K562 (cell line): ENCODE results near the gene SLC49A4. TPM values are rescaled to one million over a fixed set of nuclear protein-coding genes. Genes with fewer than 3 reads are reported as not detected.

Experiments used
- BMI1 ChIP-seq: fragments of 150-350 bp; IDR thresholded peaks from 2 replicates; pipeline ENCODE4 v1.6.1; 2014; ENCODE audit warnings: low read length
- CREBBP ChIP-seq: IDR thresholded peaks from one replicate; pipeline ENCODE4 v1.6.1; 2012; ENCODE audit warnings: low read depth, mild to moderate bottlenecking, control low read depth, inconsistent platforms, low read length
- DIDO1 ChIP-seq: fragments of 450-650 bp; IDR thresholded peaks from 2 replicates; pipeline ENCODE4 v1.6.1; 2016; ENCODE audit warnings: low read depth, missing biosample characterization, missing genetic modification characterization
- FOXJ3 ChIP-seq: sonication (generic); formaldehyde crosslinking; IDR thresholded peaks from 2 replicates; pipeline ENCODE4 v1.4.0; 2020; ENCODE audit warnings: mild to moderate bottlenecking, missing genetic modification reagents
- GTF2A2 ChIP-seq: IDR thresholded peaks from 2 replicates; pipeline ENCODE4 v1.6.1; 2016; ENCODE audit warnings: mild to moderate bottlenecking, missing genetic modification characterization, missing compliant biosample characterization
- MIER1 ChIP-seq: fragments of 450-650 bp; IDR thresholded peaks from 2 replicates; pipeline ENCODE4 v1.6.1; 2016; ENCODE audit warnings: antibody characterized with exemption, mild to moderate bottlenecking, low read depth
- MTA3 ChIP-seq: fragments of 450-650 bp; formaldehyde crosslinking; IDR thresholded peaks from 2 replicates; pipeline ENCODE4 v1.6.1; 2017; ENCODE audit warnings: mild to moderate bottlenecking, borderline replicate concordance
- NCOR1 ChIP-seq: fragments of 450-650 bp; IDR thresholded peaks from 2 replicates; pipeline ENCODE4 v1.6.1; 2016; ENCODE audit warnings: mild to moderate bottlenecking, moderate library complexity
- PHF20 ChIP-seq: fragments of 450-650 bp; IDR thresholded peaks from 2 replicates; pipeline ENCODE4 v1.6.1; 2018; ENCODE audit not compliant: partially characterized antibody
- POLR3A ChIP-seq: IDR thresholded peaks from 2 replicates; pipeline ENCODE4 v1.6.1; 2011; ENCODE audit warnings: borderline replicate concordance, mild to moderate bottlenecking, moderate library complexity; ENCODE audit not compliant: insufficient read length, insufficient read depth; ENCODE audit errors: extremely low read depth
- PRPF4 ChIP-seq: fragments of 200-400 bp; formaldehyde crosslinking; IDR thresholded peaks from one replicate; pipeline ENCODE4 v1.6.1; 2017; ENCODE audit warnings: low read length, low read depth, mild to moderate bottlenecking; ENCODE audit not compliant: insufficient read depth, poor library complexity, severe bottlenecking
- RFX1 ChIP-seq: fragments of 450-650 bp; IDR thresholded peaks from 2 replicates; pipeline ENCODE4 v1.6.1; 2016; ENCODE audit warnings: mild to moderate bottlenecking, moderate library complexity
- RNF2 ChIP-seq: sonication (generic); IDR thresholded peaks from 2 replicates; pipeline ENCODE4 v1.6.1; 2016
- SLC30A9 ChIP-seq: fragments of 250-450 bp; sonication (Bioruptor Pico); IDR thresholded peaks from 2 replicates; pipeline ENCODE4 v1.8.0; 2022; ENCODE audit warnings: mild to moderate bottlenecking, moderate library complexity
- SMARCA5 ChIP-seq: fragments of 450-650 bp; IDR thresholded peaks from 2 replicates; pipeline ENCODE4 v1.6.1; 2016
- TBL1XR1 ChIP-seq, 2 experiments: IDR thresholded peaks; 2 replicates each; pipeline ENCODE4 v1.6.1; 2012; ENCODE audit warnings: improper control_type of control experiment in 2 of 2, low read length in 2 of 2, mild to moderate bottlenecking in 1 of 2
- TOE1 ChIP-seq, 2 experiments: fragments of 450-650 bp in 1 of 2; sonication (generic) in 1 of 2; formaldehyde crosslinking in 1 of 2; IDR thresholded peaks; 2 replicates each; pipeline versions ENCODE4 v1.7.1 to v1.8.0; 2016 to 2022; ENCODE audit warnings: borderline replicate concordance in 2 of 2, mild to moderate bottlenecking in 2 of 2, antibody characterized with exemption in 1 of 2, inconsistent platforms in 1 of 2, low read depth in 1 of 2, missing genetic modification reagents in 1 of 2, moderate library complexity in 1 of 2
- ZBED1 ChIP-seq: IDR thresholded peaks from 2 replicates; pipeline ENCODE4 v1.6.1; 2014
- ZNF24 ChIP-seq: fragments of 450-650 bp; IDR thresholded peaks from 2 replicates; pipeline ENCODE4 v1.6.1; 2016
- polyA plus RNA-seq, 8 experiments: library from polyadenylated mRNA; depleted of rRNA in 4 of 8; stranded (reverse) in 5 of 8; unstranded in 3 of 8; fragments of >200 nt; fragmentation: Nextera tagmentation in 2 of 8; fragmentation: Illumina TruSeq in 1 of 8; extraction: Ambion mirVana in 2 of 8; extraction: Trizol in 1 of 8; gene quantifications; 2 replicates each; pipeline versions ENCODE4 v1.2.1 to v1.2.3, GENCODE V29; 2011 to 2014; ENCODE audit warnings: inconsistent platforms in 1 of 8, missing spikeins in 1 of 8
- total RNA-seq, 7 experiments: library from RNA; depleted of rRNA in 6 of 7; stranded (reverse); fragments of >200 nt in 6 of 7; fragmentation: Illumina TruSeq in 2 of 7; extraction: Trizol in 2 of 7; gene quantifications; 2 replicates each; pipeline versions ENCODE4 v1.2.1 to v1.2.3, GENCODE V29; 2011 to 2021; ENCODE audit warnings: low replicate concordance in 1 of 7
- TF ChIP-seq, protein P1 (sequence below): fragments of 250-450 bp; sonication (Bioruptor Pico); IDR thresholded peaks from 2 replicates; pipeline ENCODE4 v1.8.0; 2022; ENCODE audit warnings: inconsistent platforms, mild to moderate bottlenecking, moderate library complexity, borderline replicate concordance
- TF ChIP-seq, protein P2 (sequence below): fragments of 250-450 bp; sonication (Bioruptor Pico); IDR thresholded peaks from 2 replicates; pipeline ENCODE4 v1.8.0; 2022; ENCODE audit warnings: moderate library complexity, mild to moderate bottlenecking, inconsistent platforms
- TF ChIP-seq, protein P3 (sequence below): sonication (generic); formaldehyde crosslinking; IDR thresholded peaks from 2 replicates; pipeline ENCODE4 v1.8.0; 2022; ENCODE audit warnings: mild to moderate bottlenecking, missing genetic modification reagents

Gene SLC49A4
- total and polyA plus RNA-seq, 9 of the 15 experiments (the other 6 are each of a cell fraction or from before 2014, with no cell fraction given) = 0.15 to 1.3 (median 0.83) TPM

DNA sequence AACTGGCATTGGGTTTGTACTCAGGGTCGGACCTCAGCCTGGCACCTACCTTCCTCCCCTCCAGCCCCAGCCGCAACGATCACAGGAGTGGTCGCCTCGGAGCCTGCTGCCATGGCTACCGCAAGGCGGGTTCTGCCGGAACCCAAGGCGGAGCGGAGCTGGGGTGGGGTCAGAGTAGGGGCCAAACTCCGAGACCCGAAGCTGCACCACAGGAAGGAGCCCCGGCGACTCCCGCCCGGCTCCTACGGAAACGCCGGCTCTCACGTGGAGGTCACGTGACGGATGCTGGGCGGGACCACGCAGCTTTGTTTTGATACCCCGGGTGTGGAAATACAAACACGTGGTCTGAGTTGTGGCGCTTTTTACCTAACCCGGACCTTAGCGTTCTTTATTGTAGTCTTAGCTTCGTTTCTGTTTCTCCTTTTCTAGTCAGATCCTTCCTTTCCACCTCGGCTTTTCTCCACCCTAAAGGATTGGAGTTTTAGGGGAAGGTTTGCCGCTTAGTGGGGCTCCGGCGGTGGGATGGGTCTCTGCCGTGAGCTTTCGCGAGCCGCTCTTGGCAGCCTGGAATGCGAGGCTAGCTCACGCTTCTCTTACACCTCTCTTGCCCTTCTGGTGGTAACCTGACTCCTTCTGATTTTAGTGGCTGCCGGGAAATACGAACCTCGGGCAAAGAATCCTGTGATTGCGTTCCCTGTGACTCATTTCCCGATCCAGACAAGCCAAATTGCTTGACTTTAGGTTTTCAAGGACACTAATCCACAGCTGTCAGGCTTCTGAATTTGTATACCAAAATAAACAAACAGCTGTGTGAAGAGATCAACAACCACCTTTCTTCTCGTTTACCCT is 1.1 kb upstream of the SLC49A4 start, which contains the start of gene HSPBAP1 (continued):
- TF ChIP-seq POLR3A (no peak), TBL1XR1 (IDR thresholded peaks at IDR 0.05; ENCODE audit: low read length in 2 of 2) (no peak), ZNF24 (no peak), TOE1 (IDR thresholded peaks at IDR 0.05; ENCODE audit: borderline replicate concordance) (peak; percentile 99), TOE1 (CRISPR knock-in tag; IDR thresholded peaks at IDR 0.05; ENCODE audit: borderline replicate concordance, low read depth) (no peak), SMARCA5 (no peak), ZBED1 (no peak), RFX1 (peak; percentile 82), GTF2A2 (tag) (no peak), MIER1 (no peak), MTA3 (no peak), DIDO1 (tag) (no peak), SLC30A9 (CRISPR knock-in tag) (no peak), FOXJ3 (CRISPR knock-in tag) (no peak), RNF2 (peak; percentile 31; the same call in 1 of the 2 replicates), PHF20 (no peak), PRPF4 (no peak), NCOR1 (no peak), BMI1 (no peak), CREBBP (no peak)
- TF ChIP-seq, protein P1, sequence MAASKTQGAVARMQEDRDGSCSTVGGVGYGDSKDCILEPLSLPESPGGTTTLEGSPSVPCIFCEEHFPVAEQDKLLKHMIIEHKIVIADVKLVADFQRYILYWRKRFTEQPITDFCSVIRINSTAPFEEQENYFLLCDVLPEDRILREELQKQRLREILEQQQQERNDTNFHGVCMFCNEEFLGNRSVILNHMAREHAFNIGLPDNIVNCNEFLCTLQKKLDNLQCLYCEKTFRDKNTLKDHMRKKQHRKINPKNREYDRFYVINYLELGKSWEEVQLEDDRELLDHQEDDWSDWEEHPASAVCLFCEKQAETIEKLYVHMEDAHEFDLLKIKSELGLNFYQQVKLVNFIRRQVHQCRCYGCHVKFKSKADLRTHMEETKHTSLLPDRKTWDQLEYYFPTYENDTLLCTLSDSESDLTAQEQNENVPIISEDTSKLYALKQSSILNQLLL = no peak
- TF ChIP-seq, protein P2, sequence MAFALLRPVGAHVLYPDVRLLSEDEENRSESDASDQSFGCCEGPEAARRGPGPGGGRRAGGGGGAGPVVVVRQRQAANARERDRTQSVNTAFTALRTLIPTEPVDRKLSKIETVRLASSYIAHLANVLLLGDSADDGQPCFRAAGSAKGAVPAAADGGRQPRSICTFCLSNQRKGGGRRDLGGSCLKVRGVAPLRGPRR = no peak
- TF ChIP-seq, protein P3, sequence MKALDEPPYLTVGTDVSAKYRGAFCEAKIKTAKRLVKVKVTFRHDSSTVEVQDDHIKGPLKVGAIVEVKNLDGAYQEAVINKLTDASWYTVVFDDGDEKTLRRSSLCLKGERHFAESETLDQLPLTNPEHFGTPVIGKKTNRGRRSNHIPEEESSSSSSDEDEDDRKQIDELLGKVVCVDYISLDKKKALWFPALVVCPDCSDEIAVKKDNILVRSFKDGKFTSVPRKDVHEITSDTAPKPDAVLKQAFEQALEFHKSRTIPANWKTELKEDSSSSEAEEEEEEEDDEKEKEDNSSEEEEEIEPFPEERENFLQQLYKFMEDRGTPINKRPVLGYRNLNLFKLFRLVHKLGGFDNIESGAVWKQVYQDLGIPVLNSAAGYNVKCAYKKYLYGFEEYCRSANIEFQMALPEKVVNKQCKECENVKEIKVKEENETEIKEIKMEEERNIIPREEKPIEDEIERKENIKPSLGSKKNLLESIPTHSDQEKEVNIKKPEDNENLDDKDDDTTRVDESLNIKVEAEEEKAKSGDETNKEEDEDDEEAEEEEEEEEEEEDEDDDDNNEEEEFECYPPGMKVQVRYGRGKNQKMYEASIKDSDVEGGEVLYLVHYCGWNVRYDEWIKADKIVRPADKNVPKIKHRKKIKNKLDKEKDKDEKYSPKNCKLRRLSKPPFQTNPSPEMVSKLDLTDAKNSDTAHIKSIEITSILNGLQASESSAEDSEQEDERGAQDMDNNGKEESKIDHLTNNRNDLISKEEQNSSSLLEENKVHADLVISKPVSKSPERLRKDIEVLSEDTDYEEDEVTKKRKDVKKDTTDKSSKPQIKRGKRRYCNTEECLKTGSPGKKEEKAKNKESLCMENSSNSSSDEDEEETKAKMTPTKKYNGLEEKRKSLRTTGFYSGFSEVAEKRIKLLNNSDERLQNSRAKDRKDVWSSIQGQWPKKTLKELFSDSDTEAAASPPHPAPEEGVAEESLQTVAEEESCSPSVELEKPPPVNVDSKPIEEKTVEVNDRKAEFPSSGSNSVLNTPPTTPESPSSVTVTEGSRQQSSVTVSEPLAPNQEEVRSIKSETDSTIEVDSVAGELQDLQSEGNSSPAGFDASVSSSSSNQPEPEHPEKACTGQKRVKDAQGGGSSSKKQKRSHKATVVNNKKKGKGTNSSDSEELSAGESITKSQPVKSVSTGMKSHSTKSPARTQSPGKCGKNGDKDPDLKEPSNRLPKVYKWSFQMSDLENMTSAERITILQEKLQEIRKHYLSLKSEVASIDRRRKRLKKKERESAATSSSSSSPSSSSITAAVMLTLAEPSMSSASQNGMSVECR = peak; percentile 66; the same call in 1 of the 2 replicates
